ENCODE data around the gene DPH2.
A peak's percentile ranks its signal among the peaks of the same experiment; 100 is the strongest.

The DPH2 gene

GRCh38 chr1:43932786-43933385, 36.9 kb upstream of the DPH2 start:
- ATAC-seq: peak; percentile 5; the same call in 1 of the 3 replicates
- TF ChIP-seq TSHZ2 (CRISPR knock-in tag; IDR thresholded peaks at IDR 0.05) (no peak), ZFP3 (CRISPR knock-in tag; IDR thresholded peaks at IDR 0.05) (no peak), BACH2 (CRISPR knock-in tag; IDR thresholded peaks at IDR 0.05; ENCODE audit: borderline replicate concordance) (no peak), ARNTL (CRISPR knock-in tag; IDR thresholded peaks at IDR 0.05; ENCODE audit: borderline replicate concordance, low read depth) (no peak), PATZ1 (CRISPR knock-in tag; IDR thresholded peaks at IDR 0.05; ENCODE audit: borderline replicate concordance) (no peak), PPARA (CRISPR knock-in tag; IDR thresholded peaks at IDR 0.05; ENCODE audit: borderline replicate concordance) (no peak), ISL1 (CRISPR knock-in tag; IDR thresholded peaks at IDR 0.05) (no peak), ZC3H10 (CRISPR knock-in tag; IDR thresholded peaks at IDR 0.05) (no peak), CREB5 (CRISPR knock-in tag; IDR thresholded peaks at IDR 0.05; ENCODE audit: low read depth) (no peak)

GRCh38 chr1:43933386-43934100, 36.3 kb upstream of the DPH2 start, which contains the start of gene ARTN:
Gene ARTN (plus strand): TSS chr1:43933801. CDS start chr1:43935657, 1,856 bp downstream.
- TF ChIP-seq CREB5 (CRISPR knock-in tag; IDR thresholded peaks at IDR 0.05; ENCODE audit: low read depth): no peak
- no peak for TF ChIP-seq PPARA (CRISPR knock-in tag; IDR thresholded peaks at IDR 0.05; ENCODE audit: borderline replicate concordance)
- TF ChIP-seq TOX (CRISPR knock-in tag; IDR thresholded peaks at IDR 0.05; ENCODE audit: borderline replicate concordance): no peak
- no peak for TF ChIP-seq PATZ1 (CRISPR knock-in tag; IDR thresholded peaks at IDR 0.05; ENCODE audit: borderline replicate concordance)
- TF ChIP-seq ZFP3 (CRISPR knock-in tag; IDR thresholded peaks at IDR 0.05): no peak

GRCh38 chr1:43934101-43934985, 35.5 kb upstream of the DPH2 start:
- peak; percentile 78 for ATAC-seq
- no peak for TF ChIP-seq BACH2 (CRISPR knock-in tag; IDR thresholded peaks at IDR 0.05; ENCODE audit: borderline replicate concordance)
- TF ChIP-seq POU6F1 (CRISPR knock-in tag; IDR thresholded peaks at IDR 0.05; ENCODE audit: borderline replicate concordance, low read depth): no peak
- no peak for TF ChIP-seq CREB5 (CRISPR knock-in tag; IDR thresholded peaks at IDR 0.05; ENCODE audit: low read depth)
- no peak for TF ChIP-seq PPARA (CRISPR knock-in tag; IDR thresholded peaks at IDR 0.05; ENCODE audit: borderline replicate concordance)
- TF ChIP-seq ZC3H10 (CRISPR knock-in tag; IDR thresholded peaks at IDR 0.05): no peak
- no peak for TF ChIP-seq ISL1 (CRISPR knock-in tag; IDR thresholded peaks at IDR 0.05)
- no peak for TF ChIP-seq TSHZ2 (CRISPR knock-in tag; IDR thresholded peaks at IDR 0.05)
- no peak for TF ChIP-seq CSRNP3 (CRISPR knock-in tag; IDR thresholded peaks at IDR 0.05)
- TF ChIP-seq RARB (CRISPR knock-in tag; IDR thresholded peaks at IDR 0.05): no peak

More at GRCh38 chr1:43933386-43934100, 36.3 kb upstream of the DPH2 start, which contains the start of gene ARTN:
- ATAC-seq: no peak
